Body of pancreas (tissue), 4 donors: ENCODE results near the gene DYNC1LI2. TPM values are rescaled to one million over a fixed set of nuclear protein-coding genes. Genes with fewer than 3 reads are reported as not detected.

Experiments used
- ATAC-seq: fragments of 150-250 bp; one replicate; pipeline ENCODE4 v1.9.1; 2016
- DNase-seq, 4 donors: peaks; one replicate each; pipeline ENCODE4 v3.0.0-alpha.2; 2019
- H3K27ac ChIP-seq, 4 donors: fragments of 200-600 bp; sonication (generic); 1 replicate in 3 of 4; 2 replicates in 1 of 4; pipeline versions ENCODE4 v1.5.1 to v1.6.1; 2016 to 2019; ENCODE audit warnings: mild to moderate bottlenecking in 1 of 4, mixed read lengths in 1 of 4, moderate library complexity in 1 of 4
- H3K27me3 ChIP-seq, 2 donors: fragments of 200-600 bp; sonication (generic); one replicate each; pipeline ENCODE4 v1.6.0; 2016; ENCODE audit warnings: mild to moderate bottlenecking in 1 of 2
- H3K36me3 ChIP-seq, 2 donors: fragments of 200-600 bp; sonication (generic); replicated peaks in 1 of 2; 2 replicates each; pipeline ENCODE4 v1.5.1; 2016; ENCODE audit warnings: low read depth in 2 of 2; ENCODE audit not compliant: insufficient read depth in 1 of 2
- H3K4me1 ChIP-seq: fragments of 200-600 bp; sonication (generic); one replicate; pipeline ENCODE4 v1.6.0; 2016
- H3K4me3 ChIP-seq, 2 donors: fragments of 200-600 bp; sonication (generic); 1 replicate in 1 of 2; 2 replicates in 1 of 2; pipeline ENCODE4 v1.5.1; 2016 to 2019
- H3K9me3 ChIP-seq, 3 donors: fragments of 200-600 bp; sonication (generic); 1 replicate in 2 of 3; 2 replicates in 1 of 3; pipeline ENCODE4 v1.5.1; 2016
- POLR2A ChIP-seq, 3 donors: fragments of 450-650 bp; IDR thresholded peaks; one replicate each; pipeline ENCODE4 v1.6.1; 2016; ENCODE audit warnings: antibody characterized with exemption in 3 of 3, mild to moderate bottlenecking in 2 of 3
- WGBS, 2 donors: methylation state at CpG; one replicate each; pipeline ENCODE4 v1.1.5; 2017; 5-methylcytosine and 5-hydroxymethylcytosine counted together
- intact Hi-C: fragments of 100-400 bp; cut with DNase I; formaldehyde crosslinking; loops from one replicate; pipeline ENCODE4 v1.15.1; 2023
- total RNA-seq, 2 donors: library from RNA; depleted of rRNA; stranded (reverse); fragments of >200 nt; gene quantifications; one replicate each; pipeline ENCODE4 v1.1.0, GENCODE V29; 2016
- TF ChIP-seq, protein P1 (sequence below), 7 experiments: fragments of 450-650 bp in 4 of 7; fragments of 200-600 bp in 3 of 7; sonication (generic) in 3 of 7; IDR thresholded peaks; one replicate each; pipeline ENCODE4 v1.5.1; 2016 to 2019; ENCODE audit warnings: antibody characterized with exemption in 7 of 7

The DYNC1LI2 gene
- total RNA-seq, 2 donors from 2014 or later, result 87.3 to 109 TPM

DNA sequence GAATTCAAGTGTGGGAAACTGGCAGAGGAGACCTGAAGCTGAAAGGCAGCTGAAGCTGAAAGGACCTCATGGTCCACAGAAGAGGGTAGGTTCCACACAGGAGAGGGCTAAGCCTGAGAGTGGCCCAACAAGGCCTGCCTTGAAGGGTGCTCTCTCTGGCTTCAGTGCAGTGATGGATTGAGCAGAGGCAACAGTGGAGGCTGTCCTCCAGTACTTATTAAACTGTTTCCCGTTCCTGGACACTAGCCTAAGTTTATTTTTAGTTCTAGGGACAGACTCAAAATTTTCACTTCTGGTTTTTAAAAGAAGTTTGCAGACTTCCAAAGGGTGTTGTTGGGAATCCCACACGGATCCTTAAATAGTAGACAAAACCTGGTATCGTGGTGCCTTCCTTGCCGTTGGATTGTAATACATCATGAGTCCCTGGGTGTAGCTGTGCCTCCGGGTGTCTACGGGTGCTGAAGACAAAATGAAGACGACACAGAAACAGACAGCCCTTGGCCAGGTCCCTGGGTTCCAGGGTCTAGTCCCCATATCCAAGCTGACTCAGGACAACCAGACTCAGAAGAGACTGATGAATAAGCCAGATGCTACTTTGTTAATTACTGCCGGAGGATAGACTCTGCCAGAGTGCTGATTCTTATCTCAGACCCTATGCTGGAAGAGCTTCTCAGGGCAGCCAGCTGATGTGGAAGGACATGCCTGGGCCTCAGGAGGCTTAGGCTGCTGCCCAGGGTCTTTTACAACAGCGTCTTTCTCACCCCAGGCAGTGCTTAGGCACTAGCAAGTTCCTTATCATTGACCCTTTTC lies 47.8 kb downstream of the DYNC1LI2 start:
- Histone ChIP-seq H3K9me3 (no peaks in the 10 kb centered on the region), H3K4me3 (no peak overlapping the region), H3K36me3 (no peaks in the 10 kb centered on the region), H3K27me3 (no peaks in the 10 kb centered on the region), H3K4me1 (no peaks in the 10 kb centered on the region), H3K27ac (no peak overlapping the region)
- intact Hi-C loops, result no loop called here
- TF ChIP-seq, protein P1, sequence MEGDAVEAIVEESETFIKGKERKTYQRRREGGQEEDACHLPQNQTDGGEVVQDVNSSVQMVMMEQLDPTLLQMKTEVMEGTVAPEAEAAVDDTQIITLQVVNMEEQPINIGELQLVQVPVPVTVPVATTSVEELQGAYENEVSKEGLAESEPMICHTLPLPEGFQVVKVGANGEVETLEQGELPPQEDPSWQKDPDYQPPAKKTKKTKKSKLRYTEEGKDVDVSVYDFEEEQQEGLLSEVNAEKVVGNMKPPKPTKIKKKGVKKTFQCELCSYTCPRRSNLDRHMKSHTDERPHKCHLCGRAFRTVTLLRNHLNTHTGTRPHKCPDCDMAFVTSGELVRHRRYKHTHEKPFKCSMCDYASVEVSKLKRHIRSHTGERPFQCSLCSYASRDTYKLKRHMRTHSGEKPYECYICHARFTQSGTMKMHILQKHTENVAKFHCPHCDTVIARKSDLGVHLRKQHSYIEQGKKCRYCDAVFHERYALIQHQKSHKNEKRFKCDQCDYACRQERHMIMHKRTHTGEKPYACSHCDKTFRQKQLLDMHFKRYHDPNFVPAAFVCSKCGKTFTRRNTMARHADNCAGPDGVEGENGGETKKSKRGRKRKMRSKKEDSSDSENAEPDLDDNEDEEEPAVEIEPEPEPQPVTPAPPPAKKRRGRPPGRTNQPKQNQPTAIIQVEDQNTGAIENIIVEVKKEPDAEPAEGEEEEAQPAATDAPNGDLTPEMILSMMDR (IDR thresholded peaks at IDR 0.05), result no peak
- no peak for TF ChIP-seq POLR2A (IDR thresholded peaks at IDR 0.05)
- WGBS, 2 donors, result 64% methylated on average over 9 of the region's 9 CpGs
- ATAC-seq (no peak), DNase-seq (no peak)

DNA sequence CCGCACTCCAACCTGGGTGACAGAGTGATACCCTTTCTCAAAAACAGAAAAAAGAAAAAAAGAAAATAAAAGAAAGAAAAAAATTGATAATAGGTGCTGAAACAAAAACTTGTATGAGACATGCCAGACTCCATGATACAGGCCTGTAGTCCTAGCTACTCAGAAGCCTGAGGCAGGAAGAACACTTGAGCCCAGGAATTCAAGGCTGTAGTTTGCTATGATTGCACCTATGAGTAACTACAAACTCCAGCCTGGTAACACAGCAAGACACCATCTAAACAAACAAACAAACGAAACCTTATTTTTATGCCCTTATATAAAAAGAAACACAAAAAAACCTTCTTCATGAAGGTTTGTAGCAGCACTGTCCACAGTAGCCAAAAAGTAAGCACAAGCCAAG lies 49.9 kb downstream of the DYNC1LI2 start:
- ATAC-seq (no peak), DNase-seq (no peak)
- no peak overlapping the region for H3K27ac ChIP-seq
- H3K9me3 ChIP-seq, result no peaks in the 10 kb centered on the region
- TF ChIP-seq, protein P1 (IDR thresholded peaks at IDR 0.05), result no peak
- no peak for TF ChIP-seq POLR2A (IDR thresholded peaks at IDR 0.05)
- no peak overlapping the region for H3K4me3 ChIP-seq
- intact Hi-C loops, result no loop called here
- H3K27me3 ChIP-seq, result no peaks in the 10 kb centered on the region
- no peaks in the 10 kb centered on the region for H3K36me3 ChIP-seq
- 94 to 96% methylated on average over 2 of the region's 2 CpGs for WGBS, 2 donors
- H3K4me1 ChIP-seq, result peaks cover 4% of the 10 kb centered on the region

DNA sequence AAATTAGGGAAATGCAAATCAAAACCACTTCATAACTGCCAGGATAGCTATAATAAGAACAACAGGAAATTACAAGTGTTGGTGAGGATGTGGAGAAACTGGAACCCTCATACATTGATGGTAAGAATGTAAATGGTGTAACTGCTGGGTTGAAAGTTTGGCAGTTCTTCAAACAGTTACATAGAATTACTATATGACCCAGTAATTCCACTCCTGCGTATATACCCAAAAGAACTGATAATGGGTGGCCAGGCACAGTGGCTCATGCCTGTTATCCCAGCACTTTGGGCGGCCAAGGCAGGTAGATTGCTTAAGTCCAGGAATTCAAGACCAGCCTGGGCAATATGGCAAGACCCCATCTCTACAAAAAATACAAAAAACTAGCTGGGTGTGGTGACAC lies 50.4 kb downstream of the DYNC1LI2 start:
- Histone ChIP-seq H3K27ac (no peak overlapping the region), H3K9me3 (no peaks in the 10 kb centered on the region), H3K4me3 (no peak overlapping the region), H3K36me3 (no peaks in the 10 kb centered on the region), H3K4me1 (peaks cover 6% of the 10 kb centered on the region), H3K27me3 (no peaks in the 10 kb centered on the region)
- no peak for DNase-seq
- ATAC-seq, result no peak
- TF ChIP-seq POLR2A (IDR thresholded peaks at IDR 0.05), result no peak
- TF ChIP-seq, protein P1 (IDR thresholded peaks at IDR 0.05), result no peak
- 80 to 87% methylated on average over 2 of the region's 2 CpGs for WGBS, 2 donors
- intact Hi-C loops, result no loop called here

DNA sequence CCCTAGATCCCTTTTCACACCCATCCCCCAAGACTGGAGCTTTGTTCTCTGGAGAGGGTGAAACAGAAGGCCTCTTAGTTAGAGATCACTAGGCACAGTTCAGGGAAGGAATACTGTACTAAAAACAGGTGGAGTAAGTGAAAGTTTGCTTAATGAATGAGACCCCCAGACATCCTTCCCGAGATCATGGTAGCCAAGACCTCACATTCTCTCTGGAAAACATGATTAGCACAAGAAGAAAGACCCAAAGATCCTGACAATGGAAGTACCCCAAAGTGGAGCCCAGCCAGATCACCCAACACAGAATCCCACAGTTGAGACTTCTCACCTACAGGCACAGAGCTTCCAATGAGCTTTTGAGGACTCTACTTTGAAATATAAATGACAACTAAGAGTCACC lies 51.5 kb downstream of the DYNC1LI2 start:
- Histone ChIP-seq H3K9me3 (no peaks in the 10 kb centered on the region), H3K36me3 (no peaks in the 10 kb centered on the region), H3K4me1 (peaks cover 17% of the 10 kb centered on the region), H3K4me3 (no peak overlapping the region), H3K27me3 (no peaks in the 10 kb centered on the region), H3K27ac (no peak overlapping the region)
- no peak for DNase-seq
- no peak for ATAC-seq
- TF ChIP-seq POLR2A (IDR thresholded peaks at IDR 0.05), result no peak
- TF ChIP-seq, protein P1 (IDR thresholded peaks at IDR 0.05), result no peak
- 36 to 88% methylated on average over 1 of the region's 1 CpG for WGBS, 2 donors
- intact Hi-C loops, result no loop called here

DNA sequence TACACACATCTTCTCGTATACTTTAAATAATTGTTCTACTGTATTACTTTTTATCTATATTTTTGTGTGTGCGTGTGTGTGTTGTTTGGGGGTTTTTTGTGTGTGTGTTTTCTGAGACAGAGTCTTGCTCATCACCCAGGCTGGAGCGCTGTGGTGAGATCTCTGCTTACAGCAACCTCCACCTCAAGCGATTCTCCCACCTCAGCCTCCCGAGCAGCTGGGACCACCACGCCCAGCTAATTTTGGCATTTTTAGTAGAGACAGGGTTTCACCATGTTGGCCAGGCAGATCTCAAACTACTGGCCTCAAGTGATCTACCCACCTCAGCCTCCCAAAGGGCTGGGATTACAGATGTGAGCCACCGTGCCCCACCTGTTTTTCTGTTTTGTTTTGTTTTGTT lies 53.4 kb downstream of the DYNC1LI2 start:
- Histone ChIP-seq H3K4me1 (peaks cover 31% of the 10 kb centered on the region), H3K9me3 (no peaks in the 10 kb centered on the region), H3K27ac (no peak overlapping the region), H3K27me3 (no peaks in the 10 kb centered on the region), H3K4me3 (no peak overlapping the region), H3K36me3 (no peaks in the 10 kb centered on the region)
- WGBS, 2 donors, result 80 to 89% methylated on average over 7 of the region's 7 CpGs
- ATAC-seq, result no peak
- intact Hi-C loops, result no loop called here
- TF ChIP-seq, protein P1 (IDR thresholded peaks at IDR 0.05), result no peak
- no peak for TF ChIP-seq POLR2A (IDR thresholded peaks at IDR 0.05)
- no peak for DNase-seq
